Measurements from ENCODE around the gene MAP3K5. TPM values are rescaled to one million over a fixed set of nuclear protein-coding genes. Genes with fewer than 3 reads are reported as not detected.

MAP3K5 gene
- total RNA-seq, 2 donors from 2014 or later: 65.7 to 98.4 TPM

- Histone ChIP-seq H3K4me3 (no peak overlapping the region), H3K4me1 (replicated peaks) (no peaks in the 10 kb centered on the region), H3K9me3 (no peaks in the 10 kb centered on the region), H3K27ac (no peak overlapping the region), H3K36me3 (no peaks in the 10 kb centered on the region), H3K27me3 (replicated peaks; ENCODE audit: insufficient read depth) (no peaks in the 10 kb centered on the region)
- TF ChIP-seq POLR2AphosphoS5 (IDR thresholded peaks at IDR 0.05) (no peak), POLR2A (IDR thresholded peaks at IDR 0.05) (no peak)
- intact Hi-C loops (cut with DNase I): loop anchor here (5.0 to 10.0 kb wide), 2 partner anchors 56 to 92 kb away; partner anchors contain the start of gene MAP3K5
- WGBS: 91% methylated on average over 5 of the region's 5 CpGs
- DNase-seq (ENCODE audit: low spot score): no peak
Measured at GRCh38 chr6:136736281-136736960, 55.9 kb downstream of the MAP3K5 start.

- H3K27ac ChIP-seq: no peak overlapping the region
- 88% methylated on average over 1 of the region's 1 CpG for WGBS
- TF ChIP-seq POLR2A (IDR thresholded peaks at IDR 0.05) (no peak), POLR2AphosphoS5 (IDR thresholded peaks at IDR 0.05) (no peak), CTCF (IDR thresholded peaks at IDR 0.05) (no peak)
- H3K9me3 ChIP-seq: no peaks in the 10 kb centered on the region
- intact Hi-C loops (cut with DNase I): loop anchor here (5.0 to 10.0 kb wide), 2 partner anchors 57 to 90 kb away; partner anchors contain the start of gene MAP3K5
- H3K4me3 ChIP-seq: no peak overlapping the region
- H3K36me3 ChIP-seq: no peaks in the 10 kb centered on the region
- DNase-seq (ENCODE audit: low spot score): no peak
- no peaks in the 10 kb centered on the region for H3K4me1 ChIP-seq (replicated peaks)
- H3K27me3 ChIP-seq (replicated peaks; ENCODE audit: insufficient read depth): no peaks in the 10 kb centered on the region
Measured at GRCh38 chr6:136734977-136735376, 57.3 kb downstream of the MAP3K5 start.

- Histone ChIP-seq H3K4me1 (replicated peaks) (no peaks in the 10 kb centered on the region), H3K4me3 (no peak overlapping the region), H3K27ac (no peak overlapping the region), H3K9me3 (no peaks in the 10 kb centered on the region), H3K36me3 (no peaks in the 10 kb centered on the region), H3K27me3 (replicated peaks; ENCODE audit: insufficient read depth) (no peaks in the 10 kb centered on the region)
- DNase-seq (ENCODE audit: low spot score): no peak
- WGBS: 95% methylated on average over 3 of the region's 3 CpGs
- TF ChIP-seq POLR2A (IDR thresholded peaks at IDR 0.05) (no peak), POLR2AphosphoS5 (IDR thresholded peaks at IDR 0.05) (no peak)
- intact Hi-C loops (cut with DNase I): loop anchor here (10.0 kb wide), 1 partner anchor 88 kb away; no protein-coding TSS in a partner anchor
Measured at GRCh38 chr6:136732889-136733288, 59.4 kb downstream of the MAP3K5 start.

GRCh38 chr6:136729832-136730231, 62.4 kb downstream of the MAP3K5 start:
- intact Hi-C loops (cut with DNase I): loop anchor here (10.0 kb wide), 1 partner anchor 85 kb away; no protein-coding TSS in a partner anchor
- Histone ChIP-seq H3K27ac (no peak overlapping the region), H3K27me3 (replicated peaks; ENCODE audit: insufficient read depth) (no peaks in the 10 kb centered on the region), H3K4me1 (replicated peaks) (peaks cover 4% of the 10 kb centered on the region), H3K9me3 (no peaks in the 10 kb centered on the region), H3K36me3 (no peaks in the 10 kb centered on the region), H3K4me3 (no peak overlapping the region)
- no peak for TF ChIP-seq CTCF (IDR thresholded peaks at IDR 0.05)
- TF ChIP-seq POLR2A (IDR thresholded peaks at IDR 0.05): no peak
- no peak for TF ChIP-seq POLR2AphosphoS5 (IDR thresholded peaks at IDR 0.05)
- WGBS: 95% methylated on average over 5 of the region's 5 CpGs
- no peak for DNase-seq (ENCODE audit: low spot score)

GRCh38 chr6:136728976-136729515, 63.2 kb downstream of the MAP3K5 start:
- no peaks in the 10 kb centered on the region for H3K9me3 ChIP-seq
- intact Hi-C loops (cut with DNase I): no loop called here
- H3K27me3 ChIP-seq (replicated peaks; ENCODE audit: insufficient read depth): no peaks in the 10 kb centered on the region
- H3K36me3 ChIP-seq: no peaks in the 10 kb centered on the region
- H3K27ac ChIP-seq: no peak overlapping the region
- peaks cover 4% of the 10 kb centered on the region for H3K4me1 ChIP-seq (replicated peaks)
- DNase-seq (ENCODE audit: low spot score): no peak
- no peak for TF ChIP-seq POLR2A (IDR thresholded peaks at IDR 0.05)
- TF ChIP-seq CTCF (IDR thresholded peaks at IDR 0.05): no peak
- no peak for TF ChIP-seq POLR2AphosphoS5 (IDR thresholded peaks at IDR 0.05)
- 96% methylated on average over 4 of the region's 4 CpGs for WGBS
- no peak overlapping the region for H3K4me3 ChIP-seq
